OCI-LY3 (cell line): ENCODE data around the gene ATP5ME.

Experiments used
- H2AFZ ChIP-seq: fragments of 200-600, 300-600 bp; shearing (Covaris generic); 2 replicates; pipeline ENCODE4 v1.6.0; 2014; ENCODE audit warnings: antibody characterized with exemption, low read depth, low read length
- H3K27ac ChIP-seq: fragments of 200-600, 300-600 bp; sonication (generic); 2 replicates; pipeline ENCODE4 v1.5.1; 2014; ENCODE audit warnings: mild to moderate bottlenecking, low read length, moderate library complexity, mixed read lengths
- H3K27me3 ChIP-seq: fragments of 200-600, 300-600 bp; sonication (generic); 2 replicates; pipeline ENCODE4 v1.6.1; 2014; ENCODE audit warnings: low read depth, low read length, mixed read lengths
- H3K36me3 ChIP-seq: fragments of 200-600, 300-600 bp; sonication (generic); replicated peaks from 2 replicates; pipeline ENCODE3; 2014; ENCODE audit warnings: low read depth, low read length, mixed read lengths
- H3K4me1 ChIP-seq: fragments of 300-600, 200-600 bp; sonication (generic); 2 replicates; pipeline ENCODE4 v1.6.1; 2014; ENCODE audit warnings: low read length, mixed read lengths
- H3K4me2 ChIP-seq: fragments of 200-600, 300-600 bp; sonication (generic); 2 replicates; pipeline ENCODE4 v1.6.1; 2014; ENCODE audit warnings: low read length, mixed read lengths
- H3K4me3 ChIP-seq: fragments of 300-600, 200-600 bp; sonication (generic); 2 replicates; pipeline ENCODE4 v1.5.1; 2014; ENCODE audit warnings: antibody characterized with exemption, mild to moderate bottlenecking, low read length, moderate library complexity
- H3K79me2 ChIP-seq: fragments of 300-600, 200-600 bp; shearing (Covaris generic); 2 replicates; pipeline ENCODE4 v1.6.1; 2014; ENCODE audit warnings: mild to moderate bottlenecking, low read length, mixed read lengths
- H3K9ac ChIP-seq: fragments of 300-600, 200-600 bp; shearing (Covaris generic); 2 replicates; pipeline ENCODE4 v1.6.0; 2014; ENCODE audit warnings: mild to moderate bottlenecking, low read length, moderate library complexity
- H3K9me3 ChIP-seq: fragments of 200-600, 300-600 bp; shearing (Covaris generic); 2 replicates; pipeline ENCODE4 v1.6.1; 2014; ENCODE audit warnings: low read length, mixed read lengths; ENCODE audit not compliant: insufficient read depth
- H4K20me1 ChIP-seq: fragments of 200-600, 300-600 bp; sonication (generic); 2 replicates; pipeline ENCODE4 v1.6.1; 2016; ENCODE audit warnings: low read length, mixed read lengths; ENCODE audit not compliant: insufficient read depth
- EZH2phosphoT487 ChIP-seq: fragments of 200-600 bp; shearing (Covaris generic); IDR thresholded peaks from 2 replicates; pipeline ENCODE4 v1.6.1; 2018; ENCODE audit warnings: antibody characterized with exemption, mixed run types, low read depth
- TF ChIP-seq, protein P1 (sequence below): fragments of 200-600, 300-600 bp; sonication (generic); IDR thresholded peaks from 2 replicates; pipeline ENCODE4 v1.5.1; 2014; ENCODE audit warnings: antibody characterized with exemption, low read length, low read depth

ATP5ME gene

GRCh38 chr4:683247-683897, 9.3 kb upstream of the ATP5ME start:
- Histone ChIP-seq H3K4me1 (peaks cover 2% of the 10 kb centered on the region), H3K79me2 (no peaks in the 10 kb centered on the region), H3K27ac (no peak overlapping the region), H4K20me1 (no peaks in the 10 kb centered on the region), H3K9me3 (no peaks in the 10 kb centered on the region), H3K36me3 (no peaks in the 10 kb centered on the region), H3K4me2 (no peak overlapping the region), H3K4me3 (no peak overlapping the region), H3K27me3 (no peaks in the 10 kb centered on the region), H2AFZ (no peak overlapping the region), H3K9ac (no peak overlapping the region)
- TF ChIP-seq, protein P1, sequence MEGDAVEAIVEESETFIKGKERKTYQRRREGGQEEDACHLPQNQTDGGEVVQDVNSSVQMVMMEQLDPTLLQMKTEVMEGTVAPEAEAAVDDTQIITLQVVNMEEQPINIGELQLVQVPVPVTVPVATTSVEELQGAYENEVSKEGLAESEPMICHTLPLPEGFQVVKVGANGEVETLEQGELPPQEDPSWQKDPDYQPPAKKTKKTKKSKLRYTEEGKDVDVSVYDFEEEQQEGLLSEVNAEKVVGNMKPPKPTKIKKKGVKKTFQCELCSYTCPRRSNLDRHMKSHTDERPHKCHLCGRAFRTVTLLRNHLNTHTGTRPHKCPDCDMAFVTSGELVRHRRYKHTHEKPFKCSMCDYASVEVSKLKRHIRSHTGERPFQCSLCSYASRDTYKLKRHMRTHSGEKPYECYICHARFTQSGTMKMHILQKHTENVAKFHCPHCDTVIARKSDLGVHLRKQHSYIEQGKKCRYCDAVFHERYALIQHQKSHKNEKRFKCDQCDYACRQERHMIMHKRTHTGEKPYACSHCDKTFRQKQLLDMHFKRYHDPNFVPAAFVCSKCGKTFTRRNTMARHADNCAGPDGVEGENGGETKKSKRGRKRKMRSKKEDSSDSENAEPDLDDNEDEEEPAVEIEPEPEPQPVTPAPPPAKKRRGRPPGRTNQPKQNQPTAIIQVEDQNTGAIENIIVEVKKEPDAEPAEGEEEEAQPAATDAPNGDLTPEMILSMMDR = no peak
- no peak for TF ChIP-seq EZH2phosphoT487

DNA sequence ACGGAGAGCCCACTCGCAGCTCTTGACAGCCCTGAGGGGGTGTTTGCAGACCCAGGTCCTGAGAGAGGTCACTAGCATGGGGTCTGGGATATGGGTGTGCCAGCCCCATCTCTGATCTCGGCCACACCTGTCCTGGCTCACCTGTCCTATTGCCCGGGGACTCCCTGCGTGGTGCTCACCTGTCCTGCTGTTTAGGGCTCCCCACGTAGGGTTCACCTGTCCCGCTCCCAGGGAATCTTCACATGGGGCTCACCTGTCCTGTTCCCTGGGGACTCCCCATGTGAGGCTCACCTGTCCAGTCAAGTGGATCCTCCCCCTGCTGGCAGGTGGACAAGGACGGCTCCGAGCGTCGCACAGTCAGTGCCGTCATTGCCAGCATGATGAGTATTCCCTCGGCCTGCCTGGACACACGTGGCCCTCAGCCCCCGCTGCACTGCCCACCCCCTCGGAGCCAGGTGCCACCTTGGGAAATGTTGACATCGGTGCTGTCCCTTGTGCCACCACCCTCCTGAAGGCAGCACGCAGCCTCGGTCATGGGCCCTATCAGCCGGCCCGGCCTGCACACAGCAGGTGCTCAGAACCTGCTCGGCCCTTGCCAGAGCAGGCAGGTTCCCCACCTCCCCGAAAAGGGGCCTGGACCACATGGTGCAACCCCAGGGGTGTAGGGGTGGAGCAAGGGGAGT, 8.6 kb upstream of the ATP5ME start:
- H3K4me1 ChIP-seq = peaks cover 9% of the 10 kb centered on the region
- H3K27ac ChIP-seq = no peak overlapping the region
- H3K79me2 ChIP-seq = no peaks in the 10 kb centered on the region
- H3K4me3 ChIP-seq = peak overlapping the region; percentile 75
- H3K27me3 ChIP-seq = no peaks in the 10 kb centered on the region
- no peaks in the 10 kb centered on the region for H4K20me1 ChIP-seq
- H2AFZ ChIP-seq = no peak overlapping the region
- no peaks in the 10 kb centered on the region for H3K36me3 ChIP-seq
- no peak for TF ChIP-seq EZH2phosphoT487
- TF ChIP-seq, protein P1 = no peak
- peak overlapping the region; percentile 65 for H3K4me2 ChIP-seq
- no peaks in the 10 kb centered on the region for H3K9me3 ChIP-seq
- no peak overlapping the region for H3K9ac ChIP-seq

- no peaks in the 10 kb centered on the region for H3K36me3 ChIP-seq
- no peaks in the 10 kb centered on the region for H3K79me2 ChIP-seq
- H3K9me3 ChIP-seq = no peaks in the 10 kb centered on the region
- no peak overlapping the region for H2AFZ ChIP-seq
- H3K4me2 ChIP-seq = peak overlapping the region; percentile 65
- TF ChIP-seq, protein P1 = no peak
- TF ChIP-seq EZH2phosphoT487 = no peak
- peak overlapping the region; percentile 75 for H3K4me3 ChIP-seq
- H3K9ac ChIP-seq = peak overlapping the region; percentile 37; the same call in 1 of the 2 replicates
- no peaks in the 10 kb centered on the region for H3K27me3 ChIP-seq
- no peaks in the 10 kb centered on the region for H4K20me1 ChIP-seq
- no peak overlapping the region for H3K27ac ChIP-seq
- H3K4me1 ChIP-seq = peaks cover 17% of the 10 kb centered on the region
These were observed 7.8 kb upstream of the ATP5ME start for GRCh38 chr4:681736-682451.
